NCI-H1092 (cell line): ENCODE measurements around the gene TMEM201.

Source experiments
- DNase-seq: peaks from one replicate; lab custom pipeline; 2025; lab: John Stamatoyannopoulos, UW

The TMEM201 gene

DNA sequence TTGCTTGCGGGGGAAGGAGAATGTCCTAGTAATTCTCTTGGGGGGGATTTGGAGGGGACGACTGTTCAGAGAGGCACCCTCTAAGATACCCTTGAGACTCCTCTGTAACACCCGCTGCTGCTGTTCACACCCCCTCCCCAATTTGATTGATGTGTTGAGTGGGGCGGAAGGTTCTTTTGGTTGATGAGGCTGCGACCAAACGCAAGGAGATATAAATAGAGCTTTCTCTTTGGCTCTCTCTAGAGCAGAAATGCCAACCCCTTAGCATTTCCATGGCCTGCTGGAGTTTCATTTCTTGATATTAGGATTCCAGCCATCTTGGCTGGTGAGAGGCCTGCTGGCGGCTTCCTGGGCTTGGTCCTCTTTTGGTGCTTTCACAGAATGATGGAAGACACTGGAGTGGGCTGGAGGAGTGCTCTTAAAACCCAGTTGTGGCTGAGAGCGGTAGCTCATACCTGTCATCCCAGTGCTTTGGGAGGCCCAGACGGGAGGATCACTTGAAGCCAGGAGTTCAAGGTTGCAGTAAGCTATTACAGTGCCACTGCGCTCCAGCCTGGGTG lies 64.9 kb downstream of the TMEM201 start:
- no peak for DNase-seq

GRCh38 chr1:9654051-9654833 lies 65.5 kb downstream of the TMEM201 start:
- DNase-seq, result no peak

DNA sequence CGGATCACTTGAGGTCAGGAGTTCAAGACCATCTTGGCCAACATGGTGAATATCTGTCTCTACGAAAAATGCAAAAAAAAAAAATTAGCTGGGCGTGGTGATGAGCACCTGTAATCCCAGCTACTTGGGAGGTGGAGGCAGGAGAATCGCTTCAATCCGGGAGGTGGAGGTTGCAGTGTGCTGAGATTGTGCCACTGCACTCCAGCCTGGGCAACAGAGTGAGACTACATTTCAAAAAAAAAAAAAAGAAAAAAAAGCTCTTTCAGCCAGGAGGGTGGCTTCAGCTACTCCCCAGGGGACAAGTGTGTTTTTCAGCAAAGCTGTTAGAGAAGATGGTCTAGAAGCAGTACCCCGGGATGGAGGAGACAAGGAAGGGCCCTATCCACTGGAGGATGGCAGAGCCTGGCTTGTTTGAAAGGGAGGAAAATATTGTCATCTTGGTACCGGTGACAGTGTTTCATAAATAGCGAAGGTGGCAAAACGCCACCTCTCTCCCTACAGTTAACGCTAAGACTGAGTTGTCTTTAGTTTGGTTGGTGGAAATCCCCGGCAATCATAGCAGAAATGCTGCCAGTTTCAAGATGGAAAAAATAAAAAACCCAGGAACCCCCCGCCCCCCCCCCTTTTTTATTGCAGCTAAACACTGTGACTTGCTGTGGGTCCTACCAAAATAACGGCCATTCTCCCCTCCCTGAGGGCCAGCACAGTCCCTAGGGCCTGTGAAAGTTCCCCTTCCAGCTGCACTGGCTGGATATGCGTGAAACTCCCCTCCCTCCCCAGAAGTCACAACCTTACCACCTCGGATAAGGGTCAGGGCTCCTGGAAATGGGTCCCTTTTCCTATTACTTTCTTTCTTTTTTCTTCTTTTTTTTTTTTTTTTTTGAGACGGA lies 66.4 kb downstream of the TMEM201 start:
- DNase-seq, result no peak

- no peak for DNase-seq
These were observed 67.1 kb downstream of the TMEM201 start for GRCh38 chr1:9655836-9656235.

DNA sequence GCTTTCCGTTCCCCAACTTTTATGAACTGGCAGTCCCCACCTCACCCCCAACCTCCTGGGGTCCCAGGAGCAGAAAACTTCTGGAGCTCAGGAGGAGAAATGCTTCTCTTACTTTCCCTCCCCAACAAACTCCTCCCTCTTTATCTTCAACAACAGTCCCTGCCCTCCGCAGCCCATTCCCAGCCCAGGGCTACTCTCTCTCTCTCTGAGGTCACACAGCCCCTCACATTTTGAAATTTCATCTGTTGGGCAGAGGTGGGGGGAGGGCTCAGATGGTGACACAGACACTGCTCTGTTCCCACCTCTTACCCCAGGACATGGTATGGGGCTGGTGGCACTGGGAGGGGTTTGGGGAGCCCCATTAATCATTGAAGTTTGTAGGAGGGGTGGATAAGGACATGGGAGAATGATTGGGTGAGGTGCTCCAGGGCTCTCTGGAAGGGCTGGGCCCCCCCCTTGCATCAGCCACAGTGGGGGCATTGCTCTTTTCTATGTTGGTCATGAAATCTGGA lies 68.9 kb downstream of the TMEM201 start:
- no peak for DNase-seq

DNA sequence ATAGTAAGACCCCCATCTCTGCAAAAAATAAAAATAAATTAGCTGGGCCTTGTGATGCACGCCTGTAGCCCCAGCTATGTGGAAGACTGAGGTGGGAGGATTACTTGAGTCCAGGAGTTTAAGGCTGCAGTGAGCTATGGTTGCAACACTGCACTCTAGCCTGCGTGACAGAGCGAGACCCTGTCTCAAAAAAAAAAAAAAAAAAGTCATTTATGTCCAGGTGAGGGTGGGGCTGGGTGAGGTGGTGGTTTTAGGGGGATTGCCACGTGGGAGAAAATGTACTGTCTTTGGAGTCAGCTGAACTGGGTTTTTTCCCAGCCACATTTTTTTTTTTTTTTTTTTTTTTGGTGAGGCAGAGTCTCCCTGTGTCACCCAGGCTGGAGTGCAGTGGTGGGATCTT lies 69.5 kb downstream of the TMEM201 start:
- DNase-seq, result no peak

GRCh38 chr1:9659328-9659727 lies 70.6 kb downstream of the TMEM201 start:
- no peak for DNase-seq

DNA sequence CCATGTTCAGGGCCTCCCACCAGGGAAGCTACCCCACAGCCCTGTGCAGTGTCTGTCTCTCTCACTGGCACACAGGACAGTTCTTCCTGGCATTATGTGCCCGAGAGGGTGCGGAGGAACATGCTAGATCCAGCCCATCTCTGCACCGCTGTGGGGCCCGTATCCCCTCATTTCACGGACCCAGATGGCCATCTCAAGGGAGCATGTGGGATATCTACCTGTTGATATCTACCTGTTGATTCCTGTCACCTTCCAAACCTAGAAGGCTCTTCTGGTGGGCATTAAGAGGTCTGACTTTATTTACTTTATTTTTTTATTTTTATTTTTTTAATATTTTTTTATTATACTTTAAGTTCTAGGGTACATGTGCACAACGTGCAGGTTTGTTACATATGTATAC lies 74.5 kb downstream of the TMEM201 start:
- no peak for DNase-seq
